GM10248 (cell line): ENCODE data around the gene C3orf22.

ENCODE experiments used
- CTCF ChIA-PET: fragments of 300-600 bp; sonication (Branson Sonifier 250); formaldehyde crosslinking; extraction: SDS; loops from one replicate; lab custom pipeline; 2021; ENCODE audit warnings: antibody characterized with exemption; lab: Yijun Ruan, JAX
- POLR2A ChIA-PET: fragments of 350-650 bp; sonication (Branson Sonifier 250); formaldehyde crosslinking; extraction: SDS; loops from one replicate; lab custom pipeline; 2020; ENCODE audit warnings: antibody characterized with exemption; lab: Yijun Ruan, JAX
- DNase-seq: peaks from one replicate; pipeline ENCODE4 v3.0.0; 2012; ENCODE audit errors: extremely low spot score
- TF ChIP-seq, protein P1 (sequence below): IDR thresholded peaks from 2 replicates; pipeline ENCODE4 v1.5.1; 2012; ENCODE audit warnings: mild to moderate bottlenecking, low read depth; ENCODE audit errors: extremely low read depth, missing control alignments, control extremely low read depth

The C3orf22 gene

DNA sequence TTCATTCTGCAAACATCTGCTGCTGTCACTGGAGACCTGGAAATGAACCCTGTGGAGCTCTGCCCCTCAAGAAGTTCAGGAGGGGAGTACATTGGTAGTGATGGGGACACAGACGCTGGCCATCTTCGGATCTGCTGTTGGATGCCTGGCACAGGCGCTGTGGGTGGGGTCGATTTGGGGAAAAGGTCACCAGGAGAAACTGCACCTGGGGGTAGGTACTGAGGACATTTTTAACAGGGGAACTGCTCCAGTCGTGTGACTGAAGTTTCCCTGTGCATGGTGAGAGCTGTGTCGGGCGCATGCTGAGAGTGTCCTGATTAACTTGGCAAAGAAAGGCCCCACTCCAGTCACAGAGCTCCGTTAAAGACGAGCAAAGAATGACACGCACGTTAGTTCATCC, 44.6 kb downstream of the C3orf22 start:
- POLR2A ChIA-PET, result no interaction called here
- CTCF ChIA-PET, result interaction anchor here (3.0 kb wide), 1 partner anchor 9 kb away, joined by 21 read pairs; the partner anchor contains the start of gene CHST13
- TF ChIP-seq, protein P1, sequence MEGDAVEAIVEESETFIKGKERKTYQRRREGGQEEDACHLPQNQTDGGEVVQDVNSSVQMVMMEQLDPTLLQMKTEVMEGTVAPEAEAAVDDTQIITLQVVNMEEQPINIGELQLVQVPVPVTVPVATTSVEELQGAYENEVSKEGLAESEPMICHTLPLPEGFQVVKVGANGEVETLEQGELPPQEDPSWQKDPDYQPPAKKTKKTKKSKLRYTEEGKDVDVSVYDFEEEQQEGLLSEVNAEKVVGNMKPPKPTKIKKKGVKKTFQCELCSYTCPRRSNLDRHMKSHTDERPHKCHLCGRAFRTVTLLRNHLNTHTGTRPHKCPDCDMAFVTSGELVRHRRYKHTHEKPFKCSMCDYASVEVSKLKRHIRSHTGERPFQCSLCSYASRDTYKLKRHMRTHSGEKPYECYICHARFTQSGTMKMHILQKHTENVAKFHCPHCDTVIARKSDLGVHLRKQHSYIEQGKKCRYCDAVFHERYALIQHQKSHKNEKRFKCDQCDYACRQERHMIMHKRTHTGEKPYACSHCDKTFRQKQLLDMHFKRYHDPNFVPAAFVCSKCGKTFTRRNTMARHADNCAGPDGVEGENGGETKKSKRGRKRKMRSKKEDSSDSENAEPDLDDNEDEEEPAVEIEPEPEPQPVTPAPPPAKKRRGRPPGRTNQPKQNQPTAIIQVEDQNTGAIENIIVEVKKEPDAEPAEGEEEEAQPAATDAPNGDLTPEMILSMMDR, result no peak
- no peak for DNase-seq

DNA sequence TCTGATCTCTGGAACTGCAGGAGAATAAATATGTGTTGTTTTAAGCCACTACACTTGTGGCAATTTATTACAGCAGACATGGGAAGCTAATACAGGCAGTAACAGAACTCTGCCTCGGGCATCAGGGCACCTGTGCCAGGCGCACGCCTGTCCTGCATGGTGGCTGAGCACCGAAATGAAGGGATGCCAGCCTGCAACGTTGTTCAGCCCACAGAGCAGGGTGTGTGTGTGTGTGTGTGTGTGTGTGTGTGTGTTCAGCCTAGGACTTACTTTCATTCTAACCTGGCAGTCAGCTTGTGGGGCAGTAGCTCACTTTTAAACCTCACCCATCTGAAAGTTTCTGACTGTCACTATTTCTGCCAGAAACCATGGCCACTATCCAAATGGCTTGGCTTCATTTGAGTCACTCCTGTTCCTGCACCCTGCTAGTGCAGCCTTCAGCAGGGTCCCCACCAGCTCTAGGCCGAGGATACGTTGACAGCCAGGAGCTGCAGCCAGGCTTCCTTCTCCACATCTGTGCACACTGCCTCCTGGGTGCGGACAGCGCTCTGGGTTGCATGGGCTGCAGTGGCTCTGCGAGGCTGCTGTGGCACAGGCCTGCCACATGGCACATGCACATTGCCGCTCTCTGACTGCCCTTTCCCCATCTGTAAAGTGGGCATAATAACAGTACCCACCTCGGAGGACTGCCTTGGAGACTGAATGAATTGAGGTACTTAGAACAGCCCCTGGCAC, 45.6 kb downstream of the C3orf22 start:
- TF ChIP-seq, protein P1, result no peak
- no peak for DNase-seq
- CTCF ChIA-PET, result interaction anchor here (1.1 to 3.0 kb wide), 3 partner anchors 10 to 379 kb away, joined by 3 to 21 read pairs (median 4); partner anchors contain the start of gene CHST13
- POLR2A ChIA-PET, result interaction anchor here (0.6 kb wide), 1 partner anchor 1014 kb away, joined by 3 read pairs; no protein-coding TSS in a partner anchor

DNA sequence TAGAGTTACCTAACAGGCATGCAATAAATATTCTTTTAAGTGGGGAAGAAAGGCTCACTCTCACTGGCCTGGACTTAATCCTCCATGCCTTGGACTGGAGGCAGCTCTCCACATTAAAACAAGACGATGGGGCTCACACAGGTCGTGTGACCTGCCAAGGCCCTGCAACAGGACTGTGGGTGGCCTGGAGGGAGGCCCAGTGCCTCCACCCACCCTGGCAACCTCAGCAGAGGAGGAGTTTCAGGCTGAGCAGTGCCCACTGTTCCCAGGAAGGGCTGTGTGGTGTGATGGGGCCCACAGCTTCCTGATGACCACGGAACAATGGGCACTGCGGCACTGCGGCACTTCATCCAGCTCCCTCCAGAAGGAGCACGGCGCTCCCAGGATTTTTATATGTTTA, 46.7 kb downstream of the C3orf22 start:
- ChIA-PET POLR2A (no interaction called here), CTCF (interaction anchor here (1.1 to 2.2 kb wide), 2 partner anchors 11 to 378 kb away, joined by 3 to 10 read pairs; no protein-coding TSS in a partner anchor)
- DNase-seq, result no peak
- TF ChIP-seq, protein P1, result no peak

DNA sequence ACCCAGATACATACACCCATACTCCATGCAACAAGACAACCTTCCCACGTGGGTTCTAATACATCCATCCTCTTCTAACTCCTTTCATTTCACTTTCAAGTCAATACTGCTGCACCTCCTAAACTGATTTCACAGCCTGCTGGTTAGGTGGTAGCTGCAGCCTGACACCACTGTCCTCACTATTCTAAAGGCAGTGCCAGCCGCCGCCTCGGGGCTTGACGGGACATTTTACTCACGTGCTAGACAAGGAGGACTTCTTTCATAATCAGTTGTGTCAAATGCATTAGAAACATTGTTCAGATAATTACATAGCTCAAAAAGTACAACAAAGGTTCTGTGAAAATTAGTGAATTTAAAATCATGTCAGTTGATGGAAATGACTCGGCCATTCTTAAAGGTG, 47.4 kb downstream of the C3orf22 start:
- CTCF ChIA-PET, result interaction anchor here (2.2 kb wide), 1 partner anchor 12 kb away, joined by 10 read pairs; no protein-coding TSS in a partner anchor
- DNase-seq, result no peak
- TF ChIP-seq, protein P1, result no peak
- POLR2A ChIA-PET, result no interaction called here

DNA sequence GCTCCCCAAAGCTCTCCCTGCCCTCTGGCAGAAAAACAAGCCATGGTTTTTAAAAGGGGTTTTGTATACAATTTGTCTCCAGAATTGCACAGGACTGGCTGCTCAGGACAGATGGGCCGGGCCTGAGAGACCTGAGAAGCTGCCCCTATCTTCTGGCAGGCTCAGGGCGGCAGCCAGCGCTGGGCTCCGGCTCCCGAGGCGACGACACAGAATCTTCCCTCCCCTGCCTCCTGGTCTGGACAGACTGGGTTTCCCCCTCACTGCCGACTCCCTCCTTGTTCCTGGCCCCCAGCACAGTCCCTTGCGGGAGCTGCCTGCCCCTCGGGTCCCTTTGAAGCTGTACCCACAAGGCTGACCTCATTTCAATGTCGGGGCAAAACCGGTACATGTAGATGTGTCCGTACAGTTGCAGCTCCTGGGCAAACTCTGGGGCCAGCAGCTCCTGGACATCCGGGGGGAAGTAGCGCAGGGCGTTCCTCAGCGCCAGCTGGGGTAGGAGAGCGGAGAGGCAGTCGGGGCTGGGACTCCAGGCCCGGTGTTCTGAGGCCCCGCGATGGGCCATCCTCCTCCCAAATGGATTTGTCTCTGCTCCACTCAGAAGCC, 48.3 kb downstream of the C3orf22 start:
- TF ChIP-seq, protein P1, result no peak
- POLR2A ChIA-PET, result no interaction called here

DNA sequence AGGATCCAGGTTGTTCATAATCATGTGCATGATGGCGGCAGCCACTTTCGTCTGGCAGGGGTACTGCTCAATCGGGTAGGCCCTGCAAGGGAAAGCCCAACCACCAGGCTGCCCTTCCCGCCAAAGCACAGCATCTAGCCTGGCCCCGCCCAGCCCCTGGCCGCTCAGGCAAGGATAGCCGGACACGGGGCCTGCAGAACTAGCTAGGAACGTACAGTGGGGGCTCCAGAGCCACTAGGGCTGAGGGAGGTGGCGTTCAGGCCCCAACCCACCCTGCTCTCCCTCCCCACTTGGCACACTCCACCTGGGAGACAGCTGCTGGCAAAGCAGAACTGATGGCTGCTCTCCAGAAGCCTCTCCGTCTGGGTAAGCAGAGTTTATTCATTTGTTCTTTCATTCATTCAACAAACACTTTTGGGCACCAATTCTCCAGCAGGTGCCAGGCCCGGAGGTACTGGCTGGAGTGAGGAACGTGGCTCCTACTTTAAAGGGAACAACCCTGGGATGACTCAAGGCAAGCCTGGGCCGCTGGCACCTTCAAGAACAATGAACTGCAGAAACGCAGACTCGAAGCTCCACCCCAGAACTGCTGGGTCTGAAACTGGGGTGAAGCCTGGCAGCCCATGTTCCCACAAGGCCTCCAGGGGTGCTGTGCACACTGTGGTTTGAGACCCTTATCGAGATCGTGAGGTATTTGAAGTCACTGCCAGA, 49.0 kb downstream of the C3orf22 start:
- DNase-seq, result no peak
- ChIA-PET CTCF (interaction anchor here (1.0 kb wide), 2 partner anchors 9 to 1039 kb away, joined by 3 to 4 read pairs; no protein-coding TSS in a partner anchor), POLR2A (no interaction called here)
- TF ChIP-seq, protein P1, result no peak

More for the DNA sequence above, 48.3 kb downstream of the C3orf22 start:
- no peak for DNase-seq
- CTCF ChIA-PET, result interaction anchor here (1.0 to 2.2 kb wide), 3 partner anchors 8 to 1038 kb away, joined by 3 to 10 read pairs (median 4); no protein-coding TSS in a partner anchor
